ENCODE results near the gene SCG3.

Gene SCG3

DNA sequence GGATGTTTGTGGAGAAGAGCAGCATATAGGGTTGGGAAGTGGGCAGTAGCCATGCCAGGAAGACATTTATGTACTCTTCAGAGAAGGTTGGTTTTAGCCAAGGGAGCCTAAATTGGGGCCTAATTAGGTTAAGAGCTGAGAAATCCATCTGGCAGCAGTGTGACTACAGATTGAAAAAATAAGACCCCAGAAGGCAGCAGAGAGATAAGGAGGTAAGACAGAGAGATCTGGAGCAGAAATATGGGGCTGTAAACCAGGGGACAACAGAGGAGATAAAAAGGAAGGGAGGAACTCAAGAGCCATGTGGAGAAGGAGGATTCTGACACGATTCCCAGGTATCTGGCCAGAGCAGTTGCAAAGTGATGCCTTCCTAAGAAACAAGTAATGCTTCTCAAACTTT, 32.9 kb downstream of the SCG3 start:
- Histone ChIP-seq H3K9me3 (ENCODE audit: insufficient read depth, low read length, severe bottlenecking) (no peaks in the 10 kb centered on the region), H2AFZ (ENCODE audit: low read depth, low read length) (no peak overlapping the region), H4K20me1 (ENCODE audit: insufficient read depth, low read length) (no peaks in the 10 kb centered on the region), H3K36me3 (ENCODE audit: insufficient read depth, low read length) (no peaks in the 10 kb centered on the region), H3K4me2 (ENCODE audit: insufficient read depth, low read length) (no peak overlapping the region), H3K79me2 (ENCODE audit: insufficient read depth, low read length) (no peaks in the 10 kb centered on the region), H3K4me1 (ENCODE audit: insufficient read depth, low read length) (no peaks in the 10 kb centered on the region), H3K4me3 (ENCODE audit: low read depth in 1 of 2, low read length in 2 of 2) (no peak overlapping the region), H3K27ac (ENCODE audit: low read length) (no peak overlapping the region), H3K27me3 (ENCODE audit: insufficient read depth, low read length, poor library complexity) (no peaks in the 10 kb centered on the region), H3K9ac (ENCODE audit: low read depth, low read length) (no peak overlapping the region)
- DNase-seq (no peak), ATAC-seq (ENCODE audit: insufficient read depth, low read depth) (no peak)
- no peak for TF ChIP-seq EZH2 (IDR thresholded peaks at IDR 0.05; ENCODE audit: borderline replicate concordance, low read depth, low read length, severe bottlenecking)
- TF ChIP-seq, protein P1, sequence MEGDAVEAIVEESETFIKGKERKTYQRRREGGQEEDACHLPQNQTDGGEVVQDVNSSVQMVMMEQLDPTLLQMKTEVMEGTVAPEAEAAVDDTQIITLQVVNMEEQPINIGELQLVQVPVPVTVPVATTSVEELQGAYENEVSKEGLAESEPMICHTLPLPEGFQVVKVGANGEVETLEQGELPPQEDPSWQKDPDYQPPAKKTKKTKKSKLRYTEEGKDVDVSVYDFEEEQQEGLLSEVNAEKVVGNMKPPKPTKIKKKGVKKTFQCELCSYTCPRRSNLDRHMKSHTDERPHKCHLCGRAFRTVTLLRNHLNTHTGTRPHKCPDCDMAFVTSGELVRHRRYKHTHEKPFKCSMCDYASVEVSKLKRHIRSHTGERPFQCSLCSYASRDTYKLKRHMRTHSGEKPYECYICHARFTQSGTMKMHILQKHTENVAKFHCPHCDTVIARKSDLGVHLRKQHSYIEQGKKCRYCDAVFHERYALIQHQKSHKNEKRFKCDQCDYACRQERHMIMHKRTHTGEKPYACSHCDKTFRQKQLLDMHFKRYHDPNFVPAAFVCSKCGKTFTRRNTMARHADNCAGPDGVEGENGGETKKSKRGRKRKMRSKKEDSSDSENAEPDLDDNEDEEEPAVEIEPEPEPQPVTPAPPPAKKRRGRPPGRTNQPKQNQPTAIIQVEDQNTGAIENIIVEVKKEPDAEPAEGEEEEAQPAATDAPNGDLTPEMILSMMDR (IDR thresholded peaks at IDR 0.05; ENCODE audit: borderline replicate concordance, extremely low read depth, low read length, poor library complexity, severe bottlenecking) = no peak

DNA sequence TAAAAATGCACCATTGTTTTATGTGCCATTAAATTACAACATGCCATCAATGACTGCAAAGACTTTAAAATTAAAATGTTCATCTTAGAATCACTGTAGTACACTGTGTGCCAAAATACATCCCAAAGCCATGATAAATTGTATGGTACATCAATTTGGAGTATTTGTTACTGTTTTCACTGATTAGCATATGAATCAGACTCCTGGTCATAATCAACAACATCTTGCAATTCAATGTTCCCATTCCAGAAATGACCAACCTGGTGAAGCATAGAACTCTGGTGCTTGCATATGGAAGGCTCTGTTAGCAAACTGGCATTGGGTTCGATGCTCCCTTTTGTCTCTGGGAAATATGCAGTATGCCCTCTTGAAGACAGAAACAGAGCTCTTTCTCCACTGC, 33.6 kb downstream of the SCG3 start:
- no peaks in the 10 kb centered on the region for H4K20me1 ChIP-seq (ENCODE audit: insufficient read depth, low read length)
- no peak overlapping the region for H3K4me2 ChIP-seq (ENCODE audit: insufficient read depth, low read length)
- no peak overlapping the region for H2AFZ ChIP-seq (ENCODE audit: low read depth, low read length)
- no peaks in the 10 kb centered on the region for H3K27me3 ChIP-seq (ENCODE audit: insufficient read depth, low read length, poor library complexity)
- no peaks in the 10 kb centered on the region for H3K79me2 ChIP-seq (ENCODE audit: insufficient read depth, low read length)
- no peak overlapping the region for H3K9ac ChIP-seq (ENCODE audit: low read depth, low read length)
- TF ChIP-seq, protein P1 (IDR thresholded peaks at IDR 0.05; ENCODE audit: borderline replicate concordance, extremely low read depth, low read length, poor library complexity, severe bottlenecking) = no peak
- TF ChIP-seq EZH2 (IDR thresholded peaks at IDR 0.05; ENCODE audit: borderline replicate concordance, low read depth, low read length, severe bottlenecking) = no peak
- no peaks in the 10 kb centered on the region for H3K9me3 ChIP-seq (ENCODE audit: insufficient read depth, low read length, severe bottlenecking)
- DNase-seq (no peak), ATAC-seq (ENCODE audit: insufficient read depth, low read depth) (no peak)
- no peaks in the 10 kb centered on the region for H3K36me3 ChIP-seq (ENCODE audit: insufficient read depth, low read length)
- H3K4me1 ChIP-seq (ENCODE audit: insufficient read depth, low read length) = no peaks in the 10 kb centered on the region
- no peak overlapping the region for H3K4me3 ChIP-seq (ENCODE audit: low read depth in 1 of 2, low read length in 2 of 2)
- H3K27ac ChIP-seq (ENCODE audit: low read length) = no peak overlapping the region

DNA sequence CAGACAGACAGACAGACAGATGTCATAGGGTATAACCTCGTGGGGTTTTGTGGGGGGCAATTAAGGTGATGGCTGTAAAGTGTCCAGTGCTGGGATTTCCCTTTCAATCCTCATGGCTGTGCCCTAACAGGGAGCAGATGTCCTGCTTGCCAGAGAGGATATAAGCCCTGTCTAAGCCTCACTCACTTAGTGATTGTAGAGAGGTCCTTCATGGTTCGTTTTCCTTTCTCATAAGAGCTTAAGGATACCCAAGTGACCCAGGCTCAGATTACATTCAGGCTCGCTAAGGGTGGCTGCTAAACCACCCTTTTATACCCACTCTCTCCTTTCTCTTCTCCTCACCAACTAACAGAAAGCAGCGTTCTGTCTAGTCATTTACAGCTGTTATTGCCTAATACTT, 36.9 kb downstream of the SCG3 start:
- Histone ChIP-seq H3K27me3 (ENCODE audit: insufficient read depth, low read length, poor library complexity) (no peaks in the 10 kb centered on the region), H3K4me2 (ENCODE audit: insufficient read depth, low read length) (no peak overlapping the region), H3K36me3 (ENCODE audit: insufficient read depth, low read length) (peaks cover 19% of the 10 kb centered on the region), H3K9ac (ENCODE audit: low read depth, low read length) (no peak overlapping the region), H3K79me2 (ENCODE audit: insufficient read depth, low read length) (no peaks in the 10 kb centered on the region), H3K27ac (ENCODE audit: low read length) (no peak overlapping the region), H2AFZ (ENCODE audit: low read depth, low read length) (no peak overlapping the region), H4K20me1 (ENCODE audit: insufficient read depth, low read length) (no peaks in the 10 kb centered on the region), H3K9me3 (ENCODE audit: insufficient read depth, low read length, severe bottlenecking) (no peaks in the 10 kb centered on the region), H3K4me1 (ENCODE audit: insufficient read depth, low read length) (no peaks in the 10 kb centered on the region), H3K4me3 (ENCODE audit: low read depth in 1 of 2, low read length in 2 of 2) (no peak overlapping the region)
- no peak for TF ChIP-seq EZH2 (IDR thresholded peaks at IDR 0.05; ENCODE audit: borderline replicate concordance, low read depth, low read length, severe bottlenecking)
- TF ChIP-seq, protein P1 (IDR thresholded peaks at IDR 0.05; ENCODE audit: borderline replicate concordance, extremely low read depth, low read length, poor library complexity, severe bottlenecking) = no peak
- ATAC-seq (ENCODE audit: insufficient read depth, low read depth) = no peak
- no peak for DNase-seq

DNA sequence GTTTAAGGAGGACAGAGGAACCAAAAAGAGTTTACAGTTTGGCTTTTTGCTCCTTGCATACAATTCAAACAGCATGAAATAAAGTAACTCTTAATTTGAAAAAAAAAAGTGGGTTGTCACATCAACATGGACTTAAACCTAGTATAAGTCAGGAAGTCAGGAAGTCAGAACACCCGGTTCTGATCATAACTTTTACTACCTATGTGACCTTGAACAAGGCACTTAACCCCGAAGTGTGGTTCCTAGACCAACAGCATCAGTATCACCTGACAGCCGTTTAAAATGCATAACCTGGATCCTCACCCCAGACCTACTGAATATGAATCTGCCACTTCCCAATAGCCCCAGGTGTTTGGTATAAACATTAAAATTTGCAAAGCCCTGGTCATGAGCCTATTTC, 37.4 kb downstream of the SCG3 start:
- Histone ChIP-seq H3K4me1 (ENCODE audit: insufficient read depth, low read length) (no peaks in the 10 kb centered on the region), H4K20me1 (ENCODE audit: insufficient read depth, low read length) (no peaks in the 10 kb centered on the region), H3K27ac (ENCODE audit: low read length) (no peak overlapping the region), H3K9me3 (ENCODE audit: insufficient read depth, low read length, severe bottlenecking) (no peaks in the 10 kb centered on the region), H3K4me3 (ENCODE audit: low read depth in 1 of 2, low read length in 2 of 2) (no peak overlapping the region), H3K79me2 (ENCODE audit: insufficient read depth, low read length) (no peaks in the 10 kb centered on the region), H3K9ac (ENCODE audit: low read depth, low read length) (no peak overlapping the region), H3K36me3 (ENCODE audit: insufficient read depth, low read length) (peaks cover 23% of the 10 kb centered on the region), H3K27me3 (ENCODE audit: insufficient read depth, low read length, poor library complexity) (no peaks in the 10 kb centered on the region), H3K4me2 (ENCODE audit: insufficient read depth, low read length) (no peak overlapping the region), H2AFZ (ENCODE audit: low read depth, low read length) (no peak overlapping the region)
- no peak for TF ChIP-seq EZH2 (IDR thresholded peaks at IDR 0.05; ENCODE audit: borderline replicate concordance, low read depth, low read length, severe bottlenecking)
- TF ChIP-seq, protein P1 (IDR thresholded peaks at IDR 0.05; ENCODE audit: borderline replicate concordance, extremely low read depth, low read length, poor library complexity, severe bottlenecking) = no peak
- ATAC-seq (ENCODE audit: insufficient read depth, low read depth) (no peak), DNase-seq (no peak)
